A549 (cell line): Measurements from ENCODE around the gene PEF1. TPM values are rescaled to one million over a fixed set of nuclear protein-coding genes. Genes with fewer than 3 reads are reported as not detected.

Experiments
- ATAC-seq, 2 experiments: fragments of 200-7000 bp in 1 of 2; fragments of >200 bp in 1 of 2; cut with Nextera tagmentation in 1 of 2; cut with Tn5 transposase in 1 of 2; 3 replicates each; pipeline versions ENCODE4 v1.8.0 to v1.9.1; 2018 to 2020; ENCODE audit warnings: mild to moderate bottlenecking in 1 of 2, moderate library complexity in 1 of 2
- CTCF ChIA-PET: fragments of 300-600 bp; sonication (Branson Sonifier 250); formaldehyde crosslinking; extraction: SDS; loops from one replicate; lab custom pipeline; 2021; ENCODE audit warnings: antibody characterized with exemption, inconsistent platforms; lab: Yijun Ruan, JAX
- POLR2A ChIA-PET: fragments of 350-600 bp; formaldehyde crosslinking; extraction: SDS; loops from one replicate; lab custom pipeline; 2021; ENCODE audit warnings: antibody characterized with exemption, inconsistent platforms; lab: Yijun Ruan, JAX
- DNase-seq, 2 experiments: peaks; one replicate each; pipeline versions ENCODE4 v3.0.0 to v3.0.0-alpha.2; 2011 to 2016; ENCODE audit warnings: low read depth in 1 of 2, low spot score in 1 of 2
- FAIRE-seq: peaks from 2 replicates; lab custom pipeline; 2011; peaks lifted over from hg19 to GRCh38; lab: Jason Lieb, UNC
- H3K27ac ChIP-seq, 2 experiments: fragments of >200 bp; sonication (Bioruptor Twin); formaldehyde crosslinking; 3 replicates each; pipeline ENCODE4 v1.5.1; 2016 to 2017
- H3K4me1 ChIP-seq: fragments of >200 bp; sonication (Bioruptor Twin); formaldehyde crosslinking; 3 replicates; pipeline ENCODE4 v1.6.1; 2016
- H3K4me2 ChIP-seq: fragments of >200 bp; sonication (Bioruptor Twin); formaldehyde crosslinking; 3 replicates; pipeline ENCODE4 v1.6.1; 2016
- H3K4me3 ChIP-seq: fragments of >200 bp; sonication (Bioruptor Twin); formaldehyde crosslinking; 3 replicates; pipeline ENCODE4 v1.5.1; 2016
- H3K9me3 ChIP-seq: fragments of >200 bp; sonication (Bioruptor Twin); formaldehyde crosslinking; 3 replicates; pipeline ENCODE4 v1.6.1; 2016
- ATOH8 ChIP-seq: fragments of 250-450 bp; sonication (Bioruptor Pico); IDR thresholded peaks from 2 replicates; pipeline ENCODE4 v1.5.0; 2020; ENCODE audit warnings: low read depth, mild to moderate bottlenecking, moderate library complexity
- BCL3 ChIP-seq: fragments of >200 bp; sonication (Bioruptor Twin); formaldehyde crosslinking; IDR thresholded peaks from 3 replicates; pipeline ENCODE4 v1.6.1; 2016
- CHD2 ChIP-seq: fragments of 150-350 bp; IDR thresholded peaks from 2 replicates; pipeline ENCODE4 v1.6.1; 2014; ENCODE audit warnings: low read length; ENCODE audit not compliant: partially characterized antibody
- CHD4 ChIP-seq: fragments of 200-600 bp; sonication (generic); IDR thresholded peaks from 2 replicates; pipeline ENCODE4 v1.6.1; 2016; ENCODE audit warnings: antibody characterized with exemption, mild to moderate bottlenecking, borderline replicate concordance
- ELK1 ChIP-seq: fragments of 150-350 bp; IDR thresholded peaks from 2 replicates; pipeline ENCODE4 v1.6.1; 2014; ENCODE audit warnings: low read depth, mild to moderate bottlenecking, low read length
- EP300 ChIP-seq, 2 experiments: fragments of >200 bp; sonication (Bioruptor Twin); formaldehyde crosslinking; IDR thresholded peaks; 2 replicates in 1 of 2; 3 replicates in 1 of 2; pipeline ENCODE4 v1.6.1; 2016 to 2017
- FOSB ChIP-seq: fragments of 250-450 bp; sonication (Bioruptor Pico); IDR thresholded peaks from 2 replicates; pipeline ENCODE4 v1.5.0; 2020; ENCODE audit warnings: mild to moderate bottlenecking, moderate library complexity
- HDAC2 ChIP-seq: fragments of 200-600 bp; sonication (generic); IDR thresholded peaks from 2 replicates; pipeline ENCODE4 v1.6.1; 2016
- MAFK ChIP-seq: fragments of 450-650 bp; IDR thresholded peaks from 2 replicates; pipeline ENCODE4 v1.6.1; 2014; ENCODE audit not compliant: partially characterized antibody
- NR3C1 ChIP-seq: fragments of >200 bp; sonication (Bioruptor Twin); formaldehyde crosslinking; IDR thresholded peaks from 3 replicates; pipeline ENCODE4 v1.6.1; 2017
- POLR2AphosphoS2 ChIP-seq: conservative IDR thresholded peaks from 2 replicates; pipeline ENCODE4 v1.6.1; 2012; ENCODE audit warnings: low read length, improper control_type of control experiment, inconsistent platforms
- RAD21 ChIP-seq, 2 experiments: fragments of >200 bp in 1 of 2; sonication (Bioruptor Twin) in 1 of 2; formaldehyde crosslinking in 1 of 2; IDR thresholded peaks in 1 of 2; conservative IDR thresholded peaks in 1 of 2; 2 replicates in 1 of 2; 3 replicates in 1 of 2; pipeline ENCODE4 v1.6.1; 2012 to 2018; ENCODE audit warnings: inconsistent platforms in 1 of 2
- RCOR1 ChIP-seq: fragments of 150-350 bp; IDR thresholded peaks from 2 replicates; pipeline ENCODE4 v1.6.1; 2014; ENCODE audit warnings: antibody characterized with exemption, low read length, low read depth
- REST ChIP-seq: fragments of 200-600 bp; sonication (generic); IDR thresholded peaks from 2 replicates; pipeline ENCODE4 v1.6.1; 2016; ENCODE audit warnings: antibody characterized with exemption, mild to moderate bottlenecking, moderate library complexity
- RFX5 ChIP-seq: fragments of 450-650 bp; IDR thresholded peaks from 2 replicates; pipeline ENCODE4 v1.7.1; 2014; ENCODE audit warnings: antibody characterized with exemption, mild to moderate bottlenecking, moderate library complexity
- SMC3 ChIP-seq: fragments of >200 bp; sonication (Bioruptor Twin); formaldehyde crosslinking; IDR thresholded peaks from 3 replicates; pipeline ENCODE4 v1.6.1; 2018; ENCODE audit warnings: inconsistent platforms
- SREBF2 ChIP-seq: fragments of 450-650 bp; IDR thresholded peaks from 2 replicates; pipeline ENCODE4 v1.6.1; 2014; ENCODE audit warnings: mild to moderate bottlenecking, moderate library complexity
- TP53 ChIP-seq: fragments of 250-450 bp; sonication (Bioruptor Pico); IDR thresholded peaks from 2 replicates; pipeline ENCODE4 v1.5.0; 2021; ENCODE audit warnings: mild to moderate bottlenecking, moderate library complexity
- USF2 ChIP-seq: fragments of 450-650 bp; IDR thresholded peaks from 2 replicates; pipeline ENCODE4 v1.6.1; 2014; ENCODE audit warnings: antibody characterized with exemption
- WGBS: methylation state at CpG from one replicate; pipeline ENCODE4 v1.1.6; 2017; ENCODE audit errors: missing lambda C conversion rate; 5-methylcytosine and 5-hydroxymethylcytosine counted together
- polyA plus RNA-seq, 4 experiments: library from polyadenylated mRNA; depleted of rRNA in 3 of 4; stranded (reverse); fragments of >200 nt; fragmentation: RNase III in 1 of 4; extraction: RNeasy Plus Mini Kit Qiagen cat#74134 plus additional on column Dnase treatment in 1 of 4; gene quantifications; 2 replicates in 3 of 4; 3 replicates in 1 of 4; pipeline ENCODE4 v1.2.3, GENCODE V29; 2011 to 2017

The PEF1 gene
- polyA plus RNA-seq, 2 of the 4 experiments (the other 2 are of a cell fraction): 38.3 to 47.6 TPM

GRCh38 chr1:31628931-31629556, 15.6 kb downstream of the PEF1 start (continued):
- TF ChIP-seq ATOH8 (CRISPR knock-in tag) (no peak), SREBF2 (no peak), USF2 (no peak)

GRCh38 chr1:31627930-31628559, 16.6 kb downstream of the PEF1 start:
- 88% methylated on average over 8 of the region's 11 CpGs for WGBS
- POLR2A ChIA-PET: no interaction called here
- FAIRE-seq (no peak), ATAC-seq (no peak), DNase-seq (no peak)
- Histone ChIP-seq H3K9me3 (no peaks in the 10 kb centered on the region), H3K4me1 (no peaks in the 10 kb centered on the region), H3K4me3 (no peak overlapping the region), H3K27ac (no peak overlapping the region), H3K4me2 (no peak overlapping the region)
- TF ChIP-seq POLR2AphosphoS2 (no peak), FOSB (CRISPR knock-in tag) (no peak)
- CTCF ChIA-PET: interaction anchor here (0.8 to 5.6 kb wide), 3 partner anchors 10 to 33 kb away, joined by 3 to 29 read pairs (median 3); no protein-coding TSS in a partner anchor

GRCh38 chr1:31627301-31627929, 17.3 kb downstream of the PEF1 start:
- no peaks in the 10 kb centered on the region for H3K9me3 ChIP-seq
- H3K27ac ChIP-seq: no peak overlapping the region
- no peak for ATAC-seq
- CTCF ChIA-PET: interaction anchor here (0.8 to 5.6 kb wide), 4 partner anchors 8 to 33 kb away, joined by 3 to 29 read pairs (median 3); no protein-coding TSS in a partner anchor
- DNase-seq: no peak
- 79% methylated on average over 11 of the region's 13 CpGs for WGBS
- POLR2A ChIA-PET: no interaction called here
- no peaks in the 10 kb centered on the region for H3K4me1 ChIP-seq
- H3K4me2 ChIP-seq: no peak overlapping the region
- FAIRE-seq: no peak
- no peak overlapping the region for H3K4me3 ChIP-seq
- TF ChIP-seq MAFK (no peak), TP53 (no peak), RFX5 (no peak), CHD4 (no peak), EP300 (IDR thresholded peaks at IDR 0.05) (no peak), BCL3 (no peak), SMC3 (no peak), REST (no peak), RCOR1 (no peak), HDAC2 (no peak), ELK1 (no peak), NR3C1 (no peak), CHD2 (no peak), RAD21 (conservative IDR thresholded peaks at IDR 0.05 in 1 of 2, IDR thresholded peaks at IDR 0.05 in 1 of 2) (no peak)
